ENCODE data around the gene ZXDC.

GRCh38 chr3:126446301-126446700 is 29.4 kb downstream of the ZXDC start:
- TF ChIP-seq POLR2AphosphoS5 (IDR thresholded peaks at IDR 0.05; ENCODE audit: low read depth, low read length): no peak
- TF ChIP-seq POLR2A (IDR thresholded peaks at IDR 0.05; ENCODE audit: low read depth, low read length): no peak
- no peak for TF ChIP-seq TAF1 (IDR thresholded peaks at IDR 0.05; ENCODE audit: low read depth, low read length)
- no peak for TF ChIP-seq SPI1 (IDR thresholded peaks at IDR 0.05; ENCODE audit: low read depth, low read length)
- no peak for TF ChIP-seq PAX5 (IDR thresholded peaks at IDR 0.05; ENCODE audit: insufficient read depth, low read length, severe bottlenecking)
- TF ChIP-seq POU2F2 (IDR thresholded peaks at IDR 0.05; ENCODE audit: low read depth, low read length): no peak

Data from GM12891 (cell line).